HEK293 (cell line): ENCODE data around the gene PHETA1.

Experiments
- BCL11B ChIP-seq: fragments of 450-650 bp; formaldehyde crosslinking; IDR thresholded peaks from 2 replicates; pipeline ENCODE4 v1.5.1; 2016; ENCODE audit warnings: low read depth, missing biosample characterization, missing genetic modification characterization
- IKZF3 ChIP-seq: fragments of 450-650 bp; IDR thresholded peaks from 2 replicates; pipeline ENCODE4 v1.5.0; 2018; ENCODE audit warnings: missing biosample characterization, mild to moderate bottlenecking, missing genetic modification characterization, moderate library complexity
- SP2 ChIP-seq: fragments of 450-650 bp; formaldehyde crosslinking; IDR thresholded peaks from 2 replicates; pipeline ENCODE4 v1.5.1; 2016; ENCODE audit warnings: missing biosample characterization, missing genetic modification characterization
- WT1 ChIP-seq: fragments of 450-650 bp; formaldehyde crosslinking; IDR thresholded peaks from 2 replicates; pipeline ENCODE4 v1.5.1; 2016; ENCODE audit warnings: missing biosample characterization, missing genetic modification characterization
- ZNF174 ChIP-seq: fragments of 450-650 bp; formaldehyde crosslinking; IDR thresholded peaks from 2 replicates; pipeline ENCODE4 v1.5.0; 2017; ENCODE audit warnings: missing biosample characterization, mild to moderate bottlenecking, missing genetic modification characterization
- ZNF274 ChIP-seq, 2 experiments: fragments of 200-500 bp in 1 of 2; fragments of 450-650 bp in 1 of 2; sonication (Bioruptor generic) in 1 of 2; formaldehyde crosslinking in 1 of 2; IDR thresholded peaks; 2 replicates each; pipeline versions ENCODE4 v1.5.1 to v1.6.1; 2014 to 2016; ENCODE audit warnings: borderline replicate concordance in 1 of 2, inconsistent platforms in 1 of 2, low read length in 1 of 2, missing biosample characterization in 1 of 2, missing genetic modification characterization in 1 of 2
- ZNF416 ChIP-seq: fragments of 450-650 bp; formaldehyde crosslinking; IDR thresholded peaks from 2 replicates; pipeline ENCODE4 v1.5.1; 2016; ENCODE audit warnings: missing biosample characterization, missing genetic modification characterization
- ZNF621 ChIP-seq: fragments of 450-650 bp; formaldehyde crosslinking; IDR thresholded peaks from 2 replicates; pipeline ENCODE4 v1.5.1; 2017; ENCODE audit warnings: missing biosample characterization, missing genetic modification characterization
- ZNF791 ChIP-seq: fragments of 450-650 bp; formaldehyde crosslinking; IDR thresholded peaks from 2 replicates; pipeline ENCODE4 v1.5.1; 2016; ENCODE audit warnings: missing biosample characterization, missing genetic modification characterization
- ZXDB ChIP-seq: fragments of 450-650 bp; formaldehyde crosslinking; IDR thresholded peaks from 2 replicates; pipeline ENCODE4 v1.5.1; 2016; ENCODE audit warnings: missing biosample characterization, missing genetic modification characterization
- TF ChIP-seq, protein P1 (sequence below): fragments of 450-650 bp; formaldehyde crosslinking; IDR thresholded peaks from 2 replicates; pipeline ENCODE4 v1.5.1; 2016; ENCODE audit warnings: missing biosample characterization, missing genetic modification characterization

DNA sequence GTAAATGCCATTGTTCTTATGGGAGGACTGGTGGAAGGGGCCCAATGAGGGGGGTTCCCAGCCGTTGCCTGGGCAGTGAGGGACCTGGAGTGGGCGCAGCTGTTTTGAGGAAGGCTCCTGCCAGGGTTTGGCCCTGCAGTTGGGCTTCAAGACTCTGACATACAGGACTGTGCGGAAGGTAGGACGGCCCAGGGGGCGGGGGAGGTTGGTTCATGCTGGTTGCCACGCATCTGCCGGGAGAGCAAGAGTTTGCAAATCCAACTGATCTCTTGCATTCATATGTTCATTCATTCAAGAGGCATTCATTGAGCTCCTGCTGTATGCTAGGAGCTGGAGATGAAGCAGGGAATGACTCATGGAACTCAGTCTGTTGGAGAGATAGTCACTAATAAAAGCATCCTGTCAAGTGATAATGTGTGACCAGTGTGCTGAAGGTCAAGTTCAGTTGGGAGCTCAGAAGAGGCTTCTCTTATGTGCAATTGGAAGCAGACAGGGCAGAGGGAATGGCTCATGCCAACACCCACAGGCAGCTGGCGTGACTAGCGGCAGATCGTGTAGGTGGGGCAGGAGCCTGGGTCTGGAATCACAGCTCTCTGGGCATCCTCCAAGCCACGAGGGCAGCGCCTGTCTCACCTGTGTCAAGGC lies 44.7 kb upstream of the PHETA1 start:
- no peak for TF ChIP-seq ZNF174 (tag by site-specific recombination)
- no peak for TF ChIP-seq WT1 (tag by site-specific recombination)
- TF ChIP-seq IKZF3 (tag by site-specific recombination) = no peak
- no peak for TF ChIP-seq ZNF274 (IDR thresholded peaks at IDR 0.05; ENCODE audit: low read length)
- TF ChIP-seq ZNF274 (tag by site-specific recombination; IDR thresholded peaks at IDR 0.05; ENCODE audit: borderline replicate concordance) = no peak
- no peak for TF ChIP-seq BCL11B (tag by site-specific recombination)
- no peak for TF ChIP-seq ZXDB (tag by site-specific recombination)
- TF ChIP-seq ZNF791 = no peak
- no peak for TF ChIP-seq ZNF416 (tag by site-specific recombination)
- no peak for TF ChIP-seq ZNF621 (tag by site-specific recombination)
- TF ChIP-seq, protein P1, sequence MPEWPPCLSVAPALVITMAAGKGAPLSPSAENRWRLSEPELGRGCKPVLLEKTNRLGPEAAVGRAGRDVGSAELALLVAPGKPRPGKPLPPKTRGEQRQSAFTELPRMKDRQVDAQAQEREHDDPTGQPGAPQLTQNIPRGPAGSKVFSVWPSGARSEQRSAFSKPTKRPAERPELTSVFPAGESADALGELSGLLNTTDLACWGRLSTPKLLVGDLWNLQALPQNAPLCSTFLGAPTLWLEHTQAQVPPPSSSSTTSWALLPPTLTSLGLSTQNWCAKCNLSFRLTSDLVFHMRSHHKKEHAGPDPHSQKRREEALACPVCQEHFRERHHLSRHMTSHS = no peak
- TF ChIP-seq SP2 (tag by site-specific recombination) = no peak
